GM18873 (cell line): ENCODE measurements around the gene PDE1C.

Experiments
- ATAC-seq: cut with Tn5 transposase; IDR thresholded peaks from one replicate; pipeline ENCODE4 v1.9.1; 2021; ENCODE audit warnings: mild to moderate bottlenecking, moderate library complexity, moderate number of reproducible peaks; ENCODE audit not compliant: unreplicated experiment, low FRiP score

Gene PDE1C

GRCh38 chr7:31953432-31953831, 116.8 kb downstream of the PDE1C start:
- ATAC-seq: no peak

- ATAC-seq: no peak
These were observed 120.0 kb downstream of the PDE1C start for GRCh38 chr7:31950091-31950755.

- no peak for ATAC-seq
These were observed 122.2 kb downstream of the PDE1C start for GRCh38 chr7:31948029-31948428.

GRCh38 chr7:31940167-31940566, 130.0 kb downstream of the PDE1C start:
- no peak for ATAC-seq

- ATAC-seq: no peak
These were observed 131.1 kb downstream of the PDE1C start for GRCh38 chr7:31939076-31939475.

- ATAC-seq: no peak
These were observed 131.6 kb downstream of the PDE1C start for GRCh38 chr7:31938650-31939049.

- no peak for ATAC-seq
These were observed 132.2 kb downstream of the PDE1C start for GRCh38 chr7:31937982-31938381.

GRCh38 chr7:31935124-31936054, 134.8 kb downstream of the PDE1C start:
- ATAC-seq: no peak

GRCh38 chr7:31934551-31934950, 135.7 kb downstream of the PDE1C start:
- no peak for ATAC-seq

- no peak for ATAC-seq
These were observed 136.7 kb downstream of the PDE1C start for GRCh38 chr7:31933481-31933880.

- no peak for ATAC-seq
These were observed 143.1 kb downstream of the PDE1C start for GRCh38 chr7:31926991-31927584.

GRCh38 chr7:31925753-31926454, 144.3 kb downstream of the PDE1C start:
- ATAC-seq: no peak

- no peak for ATAC-seq
These were observed 146.0 kb downstream of the PDE1C start for GRCh38 chr7:31924251-31924650.

- ATAC-seq: no peak
These were observed 147.4 kb downstream of the PDE1C start for GRCh38 chr7:31922848-31923247.

GRCh38 chr7:31921047-31921446, 149.2 kb downstream of the PDE1C start:
- ATAC-seq: no peak

GRCh38 chr7:31919678-31920369, 150.4 kb downstream of the PDE1C start:
- no peak for ATAC-seq

- no peak for ATAC-seq
These were observed 151.4 kb downstream of the PDE1C start for GRCh38 chr7:31918706-31919393.

GRCh38 chr7:31917256-31917655, 153.0 kb downstream of the PDE1C start:
- ATAC-seq: no peak

- ATAC-seq: no peak
These were observed 160.0 kb downstream of the PDE1C start for GRCh38 chr7:31910191-31910590.
